Inflammatory macrophage treated with lipopolysaccharide for 4 hours (primary cell): ENCODE measurements around the gene SERPINA12.
"Not testable (repeated sequence)": the region's sequence is repeated elsewhere in the genome, so short reads cannot be mapped to it uniquely, and the experiment has no call there.

Experiments
- DNase-seq: peaks from one replicate; pipeline ENCODE4 v3.0.0-alpha.2; 2020

The SERPINA12 gene

DNA sequence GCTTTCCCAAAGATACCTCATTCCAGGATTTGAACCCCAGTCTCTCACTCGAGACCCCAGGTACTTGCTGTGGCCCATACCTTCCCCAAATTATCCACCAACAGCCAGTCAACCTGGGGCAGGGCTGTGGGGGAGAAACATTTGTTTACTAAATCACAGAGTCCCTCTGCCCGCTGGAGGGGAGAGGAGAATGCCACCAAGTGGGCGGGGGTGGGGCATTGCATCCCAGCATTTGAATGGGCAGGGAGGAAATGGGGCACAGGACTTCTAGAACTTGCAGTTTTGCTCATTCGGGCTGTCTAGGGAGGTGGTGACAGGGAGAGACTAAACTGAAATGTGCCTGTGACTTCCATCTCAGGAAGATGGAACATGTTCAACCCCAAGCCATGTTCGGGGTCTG is 22.4 kb downstream of the SERPINA12 start:
- no peak for DNase-seq

DNA sequence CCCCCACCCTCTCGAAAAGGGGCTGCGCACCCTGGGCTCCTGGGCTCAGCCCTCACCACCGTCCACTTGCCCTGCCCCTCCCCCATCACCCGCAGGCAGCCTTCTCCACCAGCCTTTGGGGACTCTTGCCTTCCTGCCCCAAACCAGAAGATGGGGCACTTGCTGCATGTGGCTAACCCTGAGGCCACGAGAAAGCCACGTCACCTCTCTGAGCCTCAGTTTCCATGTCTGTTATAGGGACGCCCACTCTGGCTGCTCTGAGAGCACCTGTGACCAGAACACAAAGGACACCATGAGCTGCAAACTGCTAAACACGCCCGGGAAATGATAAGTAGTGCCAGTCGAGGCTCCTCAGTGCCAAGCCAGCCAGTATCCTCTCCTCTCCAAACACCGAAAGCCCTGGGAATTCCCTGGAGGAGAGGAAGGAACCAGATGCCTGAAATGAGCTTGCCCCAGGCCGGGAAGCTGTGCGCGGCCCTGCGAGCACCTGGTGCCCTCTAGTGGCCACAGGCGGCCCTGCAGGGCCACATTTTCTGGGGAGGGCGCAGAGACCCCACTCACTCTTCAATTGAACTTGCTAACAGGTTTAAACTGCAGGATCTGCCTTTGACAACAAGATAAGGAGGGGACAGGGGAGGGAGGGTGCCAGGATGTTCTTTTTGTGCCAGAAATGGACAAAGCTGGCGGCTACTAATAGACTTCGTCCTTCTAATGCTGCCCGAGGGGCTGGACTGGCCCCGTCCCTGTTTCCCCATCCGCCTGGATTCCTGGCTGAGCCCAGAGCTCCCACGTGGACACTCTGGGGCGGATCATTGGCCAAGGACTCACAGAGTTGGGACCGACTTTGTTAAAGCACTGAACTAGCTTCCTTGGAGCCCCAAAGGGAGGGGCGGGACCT is 23.1 kb downstream of the SERPINA12 start:
- DNase-seq, result peak; percentile 49

DNA sequence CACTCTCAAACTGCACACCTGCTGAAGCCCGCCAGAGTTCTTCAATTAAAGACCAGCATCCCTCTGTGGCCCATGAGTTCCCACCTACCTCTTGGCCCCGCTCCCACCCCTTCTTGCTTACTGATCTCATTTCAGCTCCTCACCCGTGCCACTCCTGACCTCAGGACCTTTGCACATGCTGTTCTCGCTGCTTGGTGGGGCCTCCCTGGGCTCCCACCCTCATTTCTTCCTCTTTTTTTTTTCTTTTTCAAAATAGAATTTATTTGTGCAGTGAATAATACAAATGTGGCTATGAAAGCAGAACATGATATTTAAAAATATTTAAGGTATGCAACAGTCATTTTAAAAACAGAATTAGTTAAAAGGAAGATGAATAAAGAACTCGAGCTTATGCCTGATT is 24.8 kb downstream of the SERPINA12 start:
- DNase-seq, result peak; percentile 20

DNA sequence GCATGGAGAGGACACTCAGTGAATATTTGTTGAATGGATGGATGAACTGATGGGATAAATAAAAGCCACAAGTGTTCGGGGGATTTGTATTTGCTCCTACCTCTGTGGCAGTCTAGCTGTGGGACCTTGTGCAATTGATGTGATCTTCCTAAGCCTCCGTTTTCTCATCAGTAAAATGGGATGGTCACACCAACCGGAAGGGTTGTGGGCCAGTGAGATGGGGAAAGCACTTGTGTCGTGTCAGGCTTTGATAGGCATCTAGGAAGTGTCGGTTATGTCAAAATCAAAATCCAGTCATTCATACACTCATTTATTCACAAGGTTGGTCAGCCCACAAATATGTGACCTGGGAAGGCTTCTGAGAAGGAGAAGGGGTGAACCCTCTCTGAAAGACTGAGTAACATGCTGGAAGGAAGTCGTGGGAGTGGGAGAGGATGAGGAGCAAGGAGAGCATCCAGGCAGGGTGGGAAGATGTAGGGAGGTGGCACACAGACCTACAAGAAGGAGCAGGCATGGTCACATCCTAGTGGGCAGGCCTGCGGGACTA is 25.5 kb downstream of the SERPINA12 start:
- DNase-seq, result peak; percentile 31

DNA sequence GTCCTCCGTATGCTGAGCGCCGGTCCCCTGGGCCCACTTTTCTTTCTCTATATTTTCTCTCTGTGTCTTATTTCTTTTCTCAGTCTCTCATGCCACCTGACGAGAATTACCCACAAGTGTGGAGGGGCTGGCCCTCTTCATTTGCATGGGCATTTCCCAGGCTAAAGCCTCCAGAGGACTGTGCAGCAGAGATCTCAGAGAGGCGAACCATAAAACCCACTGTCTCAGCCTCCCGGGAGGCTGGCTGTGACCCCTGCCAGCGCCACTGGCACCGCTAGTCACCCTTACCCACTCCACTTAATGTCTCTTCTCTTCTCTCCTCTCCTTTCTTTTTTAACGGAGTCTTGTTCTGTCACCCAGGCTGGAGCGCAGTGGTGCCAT is 26.2 kb downstream of the SERPINA12 start:
- no peak for DNase-seq

DNA sequence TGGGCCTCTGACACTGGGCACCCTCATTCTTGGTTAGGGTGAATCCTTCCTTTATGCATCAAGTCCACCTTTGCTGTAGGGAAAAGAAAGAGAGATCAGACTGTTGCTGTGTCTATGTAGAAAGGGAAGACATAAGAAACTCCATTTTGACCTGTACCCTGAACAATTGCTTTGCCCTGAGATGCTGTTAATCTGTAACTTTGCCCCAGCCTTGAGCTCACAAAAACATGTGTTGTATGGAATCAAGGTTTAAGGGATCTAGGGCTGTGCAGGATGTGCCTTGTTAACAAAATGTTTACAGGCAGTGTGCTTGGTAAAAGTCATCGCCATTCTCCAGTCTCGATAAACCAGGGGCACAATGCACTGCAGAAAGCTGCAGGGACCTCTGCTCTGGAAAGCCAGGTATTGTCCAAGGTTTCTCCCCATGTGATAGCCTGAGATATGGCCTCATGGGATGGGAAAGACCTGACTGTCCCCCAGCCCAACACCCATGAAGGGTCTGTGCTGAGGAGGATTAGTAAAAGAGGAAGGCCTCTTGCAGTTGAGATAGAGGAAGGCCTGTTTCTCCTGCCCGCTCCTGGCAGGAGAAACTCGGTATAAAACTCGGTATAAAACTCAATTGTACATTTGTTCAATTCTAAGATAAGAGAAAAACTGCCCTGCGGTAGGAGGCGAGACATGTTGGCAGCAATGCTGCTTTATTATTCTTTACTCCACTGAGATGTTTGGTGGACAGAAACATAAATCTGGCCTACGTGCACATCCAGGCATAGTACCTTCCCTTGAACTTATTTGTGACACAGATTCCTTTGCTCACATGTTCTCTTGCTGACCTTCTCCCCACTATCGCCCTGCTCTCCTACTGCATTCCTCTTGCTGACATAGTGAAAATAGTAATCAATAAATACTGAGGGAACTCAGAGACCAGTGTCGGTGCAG is 26.9 kb downstream of the SERPINA12 start:
- not testable (repeated sequence) for DNase-seq

DNA sequence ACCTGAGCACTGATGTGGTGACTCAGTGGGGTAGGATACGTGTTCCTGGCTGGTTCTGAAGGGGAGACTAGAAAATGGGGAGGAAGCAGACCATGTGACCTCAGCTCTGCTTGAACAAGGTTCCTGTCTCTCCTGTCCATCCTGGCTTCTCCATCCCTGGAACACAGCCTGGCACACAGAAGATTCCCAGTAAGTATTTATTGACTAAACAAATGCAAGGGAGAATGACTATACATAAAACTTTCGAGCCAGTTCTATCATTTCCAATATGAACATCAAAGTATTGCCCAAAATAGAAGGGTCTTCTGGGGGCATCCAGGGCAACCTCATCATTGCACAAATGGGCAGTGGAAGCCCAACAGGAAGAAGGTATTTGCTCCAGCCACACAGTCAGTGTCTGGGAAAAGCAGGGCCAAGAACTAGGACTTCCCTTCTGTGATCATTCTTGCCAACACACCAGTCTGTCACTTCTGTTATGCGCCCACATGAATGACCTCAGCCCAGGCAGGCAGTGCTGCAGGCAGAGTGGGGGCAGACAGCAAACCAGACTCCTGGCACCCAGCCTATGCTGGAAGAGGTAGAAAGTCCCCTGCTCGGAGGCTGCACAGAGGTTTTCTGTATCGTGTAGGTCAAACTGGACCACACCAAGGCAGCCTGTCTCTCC is 27.7 kb downstream of the SERPINA12 start:
- DNase-seq, result peak; percentile 87

DNA sequence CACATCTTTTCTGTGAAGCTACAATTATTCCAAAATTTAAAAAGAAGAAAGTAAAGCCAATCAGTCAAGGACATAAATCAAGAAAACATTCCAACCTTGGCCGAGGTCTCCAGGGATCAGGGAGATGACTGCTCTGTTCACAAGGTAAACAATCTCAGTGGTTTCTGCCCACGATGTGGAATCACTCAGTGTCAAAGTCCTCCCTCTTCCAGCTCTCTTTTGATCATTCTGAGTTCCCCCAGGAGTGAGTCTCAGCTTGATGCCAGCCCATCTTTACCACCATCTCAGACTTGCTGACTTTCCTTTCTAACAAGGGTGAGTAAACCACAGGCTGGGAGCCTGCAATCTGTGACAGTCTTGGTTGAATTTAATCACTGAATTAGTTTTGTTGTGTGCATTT is 28.5 kb downstream of the SERPINA12 start:
- no peak for DNase-seq

DNA sequence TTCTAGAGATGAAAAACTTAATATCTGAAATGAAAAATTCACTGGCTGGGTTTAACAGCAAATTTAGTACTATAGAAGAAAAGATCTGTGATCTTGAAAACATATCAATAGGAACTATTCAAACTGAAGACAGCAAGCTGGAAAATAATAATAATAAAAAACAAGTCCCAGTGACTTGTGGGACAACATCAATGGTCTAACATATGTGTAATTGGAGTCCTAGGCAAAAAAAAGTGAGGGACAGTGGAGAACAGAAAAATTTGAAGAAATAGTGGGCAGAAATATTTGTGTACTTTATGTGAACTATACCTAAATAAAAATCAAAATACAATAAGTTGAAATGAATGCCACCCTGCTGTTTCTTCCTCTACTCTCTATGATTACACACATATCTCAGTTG is 30.8 kb downstream of the SERPINA12 start:
- no peak for DNase-seq

DNA sequence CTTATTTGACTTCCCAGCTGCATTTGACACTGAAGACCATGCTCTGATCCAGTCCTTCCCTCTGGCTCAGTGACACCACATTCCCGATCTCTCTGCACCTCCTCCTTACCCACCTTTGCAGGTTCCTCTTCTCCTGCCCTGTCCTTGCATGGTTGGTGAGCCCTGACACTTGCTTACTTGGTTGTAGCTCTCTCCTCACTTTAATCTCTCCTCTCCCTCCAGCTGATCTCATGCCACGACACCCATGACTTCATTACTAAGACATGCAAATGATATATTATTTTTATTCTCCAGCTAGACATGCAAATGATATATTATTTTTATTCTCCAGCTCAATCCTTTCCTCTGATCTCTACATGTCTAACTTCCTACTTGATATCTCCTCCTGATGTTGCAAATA is 33.2 kb downstream of the SERPINA12 start, which contains the start of gene SERPINA9:
SERPINA9 (minus strand) TSS at position 175 of the 400 bp plus-strand sequence. CDS start 6,357 bp downstream, outside the sequence.
- no peak for DNase-seq

DNA sequence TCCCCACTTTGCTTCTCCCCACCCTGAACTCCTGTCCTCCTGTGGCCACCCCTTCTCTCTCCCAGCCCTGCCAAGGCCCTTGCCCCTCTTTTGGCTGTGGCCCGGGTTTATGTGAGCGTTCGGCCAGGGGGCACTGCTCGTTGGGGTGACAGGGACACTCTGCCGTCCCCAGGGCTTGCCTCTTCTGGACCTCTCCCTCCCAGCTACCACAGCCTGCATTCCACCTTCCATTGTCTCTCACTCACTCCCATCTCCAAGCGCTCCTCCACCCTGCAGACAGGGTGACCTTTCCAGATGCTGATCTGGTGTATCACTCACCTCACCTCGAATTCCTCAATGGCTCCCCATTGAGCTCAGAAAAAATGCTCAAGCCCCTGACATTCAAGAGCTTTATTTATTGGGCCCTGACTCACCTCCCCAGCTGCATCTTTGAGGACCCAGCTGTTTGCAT is 34.7 kb downstream of the SERPINA12 start:
- no peak for DNase-seq

DNA sequence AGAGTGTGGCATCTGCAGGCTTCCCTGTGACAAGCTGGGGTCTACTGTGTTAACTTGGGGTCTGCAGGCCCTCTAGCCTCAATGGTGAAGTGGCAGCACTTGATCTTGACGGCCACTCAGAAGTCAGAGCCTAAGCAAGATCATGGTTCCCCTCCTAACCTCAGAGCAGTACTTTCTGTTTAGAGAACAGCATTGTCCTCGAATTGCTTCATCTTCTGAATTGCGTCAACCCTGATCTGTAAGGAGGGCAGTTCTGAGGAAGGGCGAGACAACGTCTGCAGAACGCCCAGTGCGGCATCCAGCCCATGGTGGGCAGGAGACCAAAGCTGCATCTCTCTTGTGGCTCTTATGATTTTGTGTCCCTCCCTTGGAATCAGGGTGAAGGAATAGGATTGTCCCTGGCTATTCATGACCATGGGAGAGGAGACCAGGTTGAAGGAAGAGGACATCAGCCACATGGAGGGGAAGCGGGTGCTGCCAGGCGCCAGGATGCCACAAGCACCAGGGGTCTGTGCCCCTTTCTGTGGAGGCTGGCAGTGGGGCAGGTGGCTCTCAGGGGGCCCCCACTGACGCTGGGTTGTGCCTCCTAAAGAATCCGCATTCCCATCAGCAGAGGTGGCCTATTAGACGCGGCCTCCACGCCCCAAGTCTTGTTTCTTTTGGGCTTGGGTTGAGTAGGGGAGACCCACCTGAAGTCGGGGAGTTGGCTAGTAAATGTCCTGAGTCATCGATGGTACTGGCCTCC is 35.4 kb downstream of the SERPINA12 start:
- peak; percentile 75 for DNase-seq

DNA sequence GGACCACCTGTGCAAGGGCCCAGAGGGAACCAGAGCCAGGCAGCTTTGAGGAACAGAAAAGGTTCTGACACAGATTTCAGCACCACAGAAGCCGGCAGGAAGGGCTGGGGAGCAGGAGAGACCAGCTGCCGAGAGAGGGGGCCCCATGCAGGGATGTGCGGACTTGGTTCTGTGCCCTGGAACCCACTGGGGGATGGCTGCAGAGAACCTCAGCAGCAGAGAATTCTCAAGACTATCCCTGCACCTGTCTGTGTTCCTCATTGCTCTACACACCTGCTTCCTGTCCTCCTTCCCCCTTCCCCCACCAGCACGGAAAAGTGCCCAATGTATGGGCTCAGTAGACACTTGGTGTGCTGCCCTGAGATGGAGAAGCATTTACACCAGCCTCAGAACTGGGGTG is 36.4 kb downstream of the SERPINA12 start:
- no peak for DNase-seq

DNA sequence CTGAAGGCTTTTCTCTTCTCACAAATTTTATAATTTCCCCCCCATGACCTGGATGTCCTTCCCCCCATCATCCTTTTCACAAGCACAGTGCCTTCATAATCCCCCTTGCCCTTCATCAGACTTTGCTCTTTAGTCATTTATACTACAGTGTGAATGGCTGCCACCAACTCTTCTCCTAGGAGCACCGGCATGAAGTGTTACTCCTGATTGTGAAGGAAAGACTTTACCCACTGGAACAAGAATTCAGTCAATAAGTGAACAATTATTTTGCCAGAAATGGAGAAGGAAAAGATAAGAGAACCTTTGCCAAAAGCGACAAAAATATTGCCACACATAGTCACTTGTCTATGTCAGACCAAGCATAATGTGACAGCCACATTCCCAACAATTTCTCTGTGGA is 38.2 kb downstream of the SERPINA12 start:
- DNase-seq, result no peak

DNA sequence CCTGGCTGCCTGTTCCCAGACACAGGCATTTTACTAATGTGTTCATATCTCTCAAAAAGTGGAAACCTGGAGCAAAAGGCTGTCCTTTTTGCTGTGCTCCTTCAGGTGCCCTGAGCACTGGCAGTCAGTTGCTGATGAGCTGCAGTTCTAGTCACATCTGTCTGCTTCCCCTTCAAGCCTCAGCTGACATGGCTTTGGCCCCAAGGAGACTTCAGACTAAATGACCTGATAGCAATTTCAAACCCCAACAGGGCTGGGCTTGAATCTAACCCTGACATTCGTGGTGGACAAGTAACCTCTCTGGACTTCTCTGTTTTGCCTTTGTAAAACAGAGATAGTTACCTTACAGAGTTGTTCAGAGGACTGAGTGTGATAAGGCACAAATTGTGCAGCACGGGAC is 39.0 kb downstream of the SERPINA12 start:
- DNase-seq, result no peak

DNA sequence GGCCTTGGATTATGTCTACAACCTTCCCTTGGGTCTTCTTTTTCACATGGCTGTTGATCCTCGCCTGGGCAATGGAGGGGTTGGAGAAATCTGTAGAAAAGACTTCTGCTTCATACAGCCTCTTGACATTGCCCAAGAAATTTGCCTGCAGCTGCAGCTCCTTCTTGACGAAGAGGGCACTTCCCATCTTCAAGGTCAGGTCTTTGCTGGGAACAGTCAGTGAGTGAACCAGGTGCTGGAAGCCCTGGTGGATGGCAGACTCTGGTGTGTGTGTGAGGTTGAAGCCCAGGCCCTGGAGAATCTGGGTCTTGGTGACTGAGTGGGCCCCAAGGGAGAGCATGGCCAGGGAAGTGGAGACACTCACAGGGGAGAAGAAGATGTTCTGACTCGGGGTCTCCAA is 40.0 kb downstream of the SERPINA12 start:
- DNase-seq, result no peak

DNA sequence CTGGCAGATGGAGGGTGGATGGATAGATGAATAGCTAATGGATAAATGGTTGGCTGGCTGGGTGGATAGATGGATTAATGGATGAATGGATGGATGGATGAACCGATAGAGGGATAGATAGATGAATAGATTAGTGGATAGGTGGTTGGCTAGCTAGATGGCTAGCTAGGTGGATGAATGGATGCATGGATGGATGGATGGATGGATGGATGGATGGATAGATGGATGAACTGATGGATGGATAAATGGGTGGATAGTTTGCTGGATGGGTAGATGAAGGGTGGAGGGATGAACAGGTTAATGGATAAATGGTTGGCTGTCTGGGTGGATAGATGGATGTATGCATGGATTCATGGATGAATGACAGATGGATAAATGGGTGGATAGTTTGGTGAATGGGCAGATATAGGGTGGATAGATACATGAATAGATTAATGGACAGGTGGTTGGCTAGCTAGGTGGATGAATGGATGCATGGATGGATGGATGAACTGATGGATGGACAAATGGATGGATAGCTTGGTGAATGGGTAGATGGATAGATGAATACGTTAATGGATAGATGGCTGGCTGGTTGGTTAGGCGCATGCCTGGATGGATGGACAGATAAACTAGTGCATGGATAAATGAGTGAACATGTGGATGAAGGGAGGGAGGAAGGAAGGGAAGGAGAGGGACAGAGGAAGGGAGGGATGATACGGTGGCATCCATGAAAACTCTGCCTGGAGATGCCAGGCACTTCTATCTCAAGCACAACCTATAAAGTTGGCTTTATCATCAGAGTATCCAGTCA is 41.3 kb downstream of the SERPINA12 start:
- no peak for DNase-seq

DNA sequence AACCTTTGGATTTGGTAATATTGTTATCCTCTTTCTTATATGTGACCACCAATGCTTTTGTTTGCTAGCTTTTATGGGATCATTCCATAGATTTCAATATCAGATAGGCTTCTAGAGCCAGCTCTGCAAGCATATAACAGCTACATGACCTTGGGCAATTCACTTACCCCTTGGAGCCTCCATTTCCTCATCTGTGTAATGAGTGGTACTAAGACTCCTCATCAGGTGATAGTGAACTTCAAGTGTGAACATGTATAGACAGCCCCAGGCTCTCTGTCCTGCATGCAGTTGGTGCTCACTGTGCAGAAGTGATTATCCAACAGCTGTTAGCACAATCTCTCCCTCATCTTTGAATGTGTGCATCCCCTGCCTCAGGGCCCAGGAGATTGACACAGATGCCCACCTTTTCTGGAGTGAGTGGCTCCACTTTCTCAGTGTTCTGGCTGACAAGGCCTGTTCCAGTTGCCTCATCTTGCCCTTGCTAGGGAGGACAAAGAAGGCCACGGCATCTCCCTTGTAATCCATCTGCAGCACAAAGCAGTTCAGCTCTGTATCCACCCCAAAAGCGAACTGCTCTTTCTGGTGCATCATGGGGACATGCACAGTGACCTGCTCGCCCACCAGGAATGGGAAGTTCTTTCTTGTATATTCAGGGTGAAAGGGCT is 42.4 kb downstream of the SERPINA12 start:
- DNase-seq, result no peak

DNA sequence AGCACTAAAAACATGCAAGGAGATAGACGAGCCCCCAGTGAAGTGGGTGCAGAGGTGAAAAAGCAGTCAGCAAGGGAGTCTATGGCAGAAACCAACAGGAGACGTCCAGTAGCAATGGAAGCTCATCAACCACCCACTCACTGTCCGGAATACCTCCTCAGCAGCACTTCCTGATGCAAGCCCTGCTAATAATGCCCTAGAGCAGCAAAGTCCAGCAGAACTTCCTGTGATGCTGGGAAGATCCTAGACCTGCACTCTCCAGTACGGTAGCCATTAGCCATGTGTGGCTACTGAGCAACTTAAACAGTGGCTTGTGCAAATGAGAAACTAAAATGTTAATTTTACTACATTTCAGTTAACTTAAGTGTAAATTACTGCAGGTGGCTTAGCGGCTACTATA is 44.2 kb downstream of the SERPINA12 start:
- no peak for DNase-seq

DNA sequence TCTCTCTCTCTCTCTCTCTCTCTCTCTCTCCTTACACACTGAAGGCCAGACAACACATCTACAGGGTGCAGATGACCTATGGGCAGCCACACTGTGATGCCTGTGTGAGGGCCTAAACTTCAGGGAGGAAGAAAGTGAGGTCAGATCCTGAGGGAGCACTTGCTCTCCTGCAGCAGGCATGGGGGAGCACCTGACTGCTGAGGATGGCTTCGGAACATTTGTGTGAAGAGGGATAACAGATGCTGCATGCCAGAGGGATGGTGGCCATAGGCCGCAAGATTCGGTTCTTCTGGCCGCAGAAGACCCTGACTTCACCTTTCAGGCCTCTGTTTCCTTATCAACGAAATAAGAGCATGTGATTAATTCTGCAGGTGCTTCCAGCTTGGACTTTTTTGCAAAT is 45.0 kb downstream of the SERPINA12 start:
- no peak for DNase-seq
